GM12878 (cell line): ENCODE results near the gene ATF3. TPM values are rescaled to one million over a fixed set of nuclear protein-coding genes. Genes with fewer than 3 reads are reported as not detected.

Experiments
- ATAC-seq: fragments of 200-7000 bp; cut with Tn5 transposase; 3 replicates; pipeline ENCODE4 v1.9.1; 2020; ENCODE audit warnings: mild to moderate bottlenecking, moderate library complexity
- BruUV-seq: library from RNA; stranded (reverse); fragments of 400-500 nt; replicated peaks from 2 replicates; lab custom pipeline; 2021; lab: Mats Ljungman, UMichigan
- CTCF ChIA-PET: fragments of 300-600 bp; sonication (Branson Sonifier 250); formaldehyde crosslinking; extraction: SDS; loops from one replicate; lab custom pipeline; 2021; ENCODE audit warnings: inconsistent platforms; lab: Yijun Ruan, JAX
- POLR2A ChIA-PET: fragments of 350-600 bp; formaldehyde crosslinking; extraction: SDS; loops from one replicate; lab custom pipeline; 2021; ENCODE audit warnings: inconsistent platforms; lab: Charles Lee
- RAD21 ChIA-PET: fragments of 300-600 bp; sonication (Branson Sonifier 250); formaldehyde crosslinking; loops from one replicate; lab custom pipeline; 2023; ENCODE audit warnings: antibody characterized with exemption; ENCODE audit not compliant: unreplicated experiment; lab: Charles Lee
- SMC1A ChIA-PET: fragments of 300-600 bp; sonication (Branson Sonifier 250); formaldehyde crosslinking; loops from one replicate; lab custom pipeline; 2023; ENCODE audit not compliant: unreplicated experiment, uncharacterized antibody; lab: Charles Lee
- DNase-seq: peaks from one replicate; pipeline ENCODE4 v3.0.0-alpha.2; 2011; ENCODE audit warnings: low read depth, low spot score
- FAIRE-seq: peaks from 3 replicates; lab custom pipeline; 2011; peaks lifted over from hg19 to GRCh38; lab: Jason Lieb, UNC
- H2AFZ ChIP-seq: 2 replicates; pipeline ENCODE4 v1.6.0; 2011; ENCODE audit warnings: low read depth, low read length, control low read depth; ENCODE audit not compliant: control insufficient read depth
- H3K27ac ChIP-seq: 2 replicates; pipeline ENCODE4 v1.5.1; 2011; ENCODE audit warnings: control low read depth; ENCODE audit not compliant: control insufficient read depth, insufficient read depth
- H3K27me3 ChIP-seq, 2 experiments: replicated peaks in 1 of 2; 2 replicates each; pipeline versions ENCODE4 v1.6.0 to v1.6.1; 2011; ENCODE audit warnings: low read length in 1 of 2; ENCODE audit not compliant: control insufficient read depth in 2 of 2, insufficient read depth in 2 of 2
- H3K36me3 ChIP-seq, 2 experiments: 2 replicates each; pipeline ENCODE4 v1.5.1; 2011; ENCODE audit warnings: low read length in 1 of 2; ENCODE audit not compliant: control insufficient read depth in 2 of 2, insufficient read depth in 2 of 2
- H3K4me1 ChIP-seq: 2 replicates; pipeline ENCODE4 v1.6.1; 2011; ENCODE audit warnings: mild to moderate bottlenecking, low read length, moderate library complexity, mixed read lengths; ENCODE audit not compliant: control insufficient read depth, insufficient read depth
- H3K4me2 ChIP-seq: 2 replicates; pipeline ENCODE4 v1.6.0; 2011; ENCODE audit warnings: control low read depth; ENCODE audit not compliant: control insufficient read depth, insufficient read depth
- H3K4me3 ChIP-seq: fragments of 200-600 bp; sonication (generic); 2 replicates; pipeline ENCODE4 v1.5.1; 2016
- H3K79me2 ChIP-seq: 2 replicates; pipeline ENCODE4 v1.6.0; 2011; ENCODE audit warnings: low read length; ENCODE audit not compliant: control insufficient read depth, insufficient read depth
- H3K9ac ChIP-seq: 2 replicates; pipeline ENCODE4 v1.8.0; 2011; ENCODE audit warnings: low read length, control low read depth, mixed read lengths; ENCODE audit not compliant: control insufficient read depth, insufficient read depth
- H3K9me3 ChIP-seq: replicated peaks from 3 replicates; pipeline ENCODE4 v1.5.1; 2011; ENCODE audit warnings: mild to moderate bottlenecking, low read length; ENCODE audit not compliant: control insufficient read depth, insufficient read depth
- H4K20me1 ChIP-seq: 2 replicates; pipeline ENCODE4 v1.6.0; 2011; ENCODE audit not compliant: control insufficient read depth, insufficient read depth
- BACH1 ChIP-seq: fragments of 450-650 bp; IDR thresholded peaks from 2 replicates; pipeline ENCODE4 v1.6.1; 2017; ENCODE audit warnings: mild to moderate bottlenecking, borderline replicate concordance
- EGR1 ChIP-seq, 2 experiments: IDR thresholded peaks; 1 replicate in 1 of 2; 2 replicates in 1 of 2; pipeline ENCODE4 v1.6.1; 2011 to 2012; ENCODE audit warnings: low read depth in 2 of 2, low read length in 2 of 2, borderline replicate concordance in 1 of 2, mild to moderate bottlenecking in 1 of 2, moderate library complexity in 1 of 2
- EZH2 ChIP-seq: IDR thresholded peaks from 2 replicates; pipeline ENCODE4 v1.6.1; 2012; ENCODE audit warnings: low read depth, mild to moderate bottlenecking, control low read depth, inconsistent platforms, low read length, borderline replicate concordance; ENCODE audit not compliant: control insufficient read depth
- FOXK2 ChIP-seq: fragments of 450-650 bp; IDR thresholded peaks from 2 replicates; pipeline ENCODE4 v1.6.1; 2017; ENCODE audit warnings: mild to moderate bottlenecking, moderate library complexity
- GATAD2B ChIP-seq: fragments of 450-650 bp; conservative IDR thresholded peaks from 2 replicates; pipeline ENCODE4 v1.6.1; 2017; ENCODE audit warnings: low read depth, mild to moderate bottlenecking, moderate library complexity
- IKZF1 ChIP-seq: fragments of 450-650 bp; conservative IDR thresholded peaks from 2 replicates; pipeline ENCODE4 v1.6.1; 2017; ENCODE audit warnings: antibody characterized with exemption, mild to moderate bottlenecking
- MEF2B ChIP-seq: fragments of 450-650 bp; IDR thresholded peaks from 2 replicates; pipeline ENCODE4 v1.6.1; 2018; ENCODE audit warnings: mild to moderate bottlenecking, moderate library complexity; ENCODE audit not compliant: partially characterized antibody, poor library complexity, severe bottlenecking
- MXI1 ChIP-seq: fragments of 150-350 bp; IDR thresholded peaks from 2 replicates; pipeline ENCODE4 v1.6.1; 2011; ENCODE audit warnings: low read depth, mild to moderate bottlenecking, inconsistent platforms, low read length, improper control_type of control experiment
- NKRF ChIP-seq: fragments of 450-650 bp; conservative IDR thresholded peaks from 2 replicates; pipeline ENCODE4 v1.6.1; 2017; ENCODE audit warnings: mild to moderate bottlenecking, moderate library complexity
- PRDM15 ChIP-seq: fragments of 450-650 bp; formaldehyde crosslinking; IDR thresholded peaks from 2 replicates; pipeline ENCODE4 v1.4.0; 2020; ENCODE audit warnings: mild to moderate bottlenecking, moderate library complexity
- RB1 ChIP-seq: fragments of 450-650 bp; formaldehyde crosslinking; IDR thresholded peaks from 2 replicates; pipeline ENCODE4 v1.6.1; 2017; ENCODE audit warnings: mild to moderate bottlenecking, borderline replicate concordance
- RUNX3 ChIP-seq: IDR thresholded peaks from 2 replicates; pipeline ENCODE4 v1.6.1; 2012; ENCODE audit warnings: low read length, inconsistent platforms
- SP1 ChIP-seq: IDR thresholded peaks from one replicate; pipeline ENCODE4 v1.6.1; 2011; ENCODE audit warnings: low read depth, low read length
- SREBF1 ChIP-seq: IDR thresholded peaks from 2 replicates; pipeline ENCODE4 v1.6.1; 2012; ENCODE audit warnings: mild to moderate bottlenecking, low read length
- SUZ12 ChIP-seq: fragments of 200-600 bp; sonication (generic); IDR thresholded peaks from one replicate; pipeline ENCODE4 v1.6.1; 2018; ENCODE audit warnings: antibody characterized with exemption, mild to moderate bottlenecking; ENCODE audit not compliant: unreplicated experiment
- TAF1 ChIP-seq: IDR thresholded peaks from 2 replicates; pipeline ENCODE4 v1.6.1; 2011; ENCODE audit warnings: mild to moderate bottlenecking, low read depth, low read length, borderline replicate concordance
- YBX1 ChIP-seq: fragments of 450-650 bp; IDR thresholded peaks from 2 replicates; pipeline ENCODE4 v1.6.1; 2016; ENCODE audit warnings: antibody characterized with exemption
- WGBS: methylation state at CpG from one replicate; pipeline ENCODE4 v1.1.6; 2016; ENCODE audit warnings: low lambda C conversion rate; ENCODE audit not compliant: insufficient replicate concordance, insufficient coverage; ENCODE audit errors: missing lambda C conversion rate; 5-methylcytosine and 5-hydroxymethylcytosine counted together
- in situ Hi-C: fragments of 300-500 bp; cut with MboI; formaldehyde crosslinking; loops from 9 replicates; pipeline ENCODE4 v1.14.3; 2018; ENCODE audit warnings: mixed read lengths
- intact Hi-C: fragments of 100-400 bp; cut with micrococcal nuclease; formaldehyde crosslinking; loops from one replicate; pipeline ENCODE4 v1.14.2; 2022; ENCODE audit not compliant: unreplicated experiment
- polyA plus RNA-seq, 11 experiments: library from polyadenylated mRNA; depleted of rRNA in 4 of 11; unstranded in 6 of 11; stranded (reverse) in 5 of 11; fragments of >200 nt; fragmentation: Nextera tagmentation in 4 of 11; fragmentation: Illumina TruSeq in 1 of 11; extraction: Ambion mirVana in 4 of 11; extraction: Trizol in 1 of 11; gene quantifications; 1 replicate in 1 of 11; 2 replicates in 10 of 11; pipeline versions ENCODE4 v1.2.1 to v1.2.3, GENCODE V29; 2011 to 2016; ENCODE audit warnings: inconsistent platforms in 2 of 11, missing spikeins in 2 of 11, low read depth in 1 of 11
- total RNA-seq, 4 experiments: library from RNA; depleted of rRNA in 3 of 4; stranded (reverse); fragments of >200 nt in 3 of 4; fragmentation: Illumina TruSeq in 1 of 4; extraction: Trizol in 1 of 4; gene quantifications; 2 replicates each; pipeline versions ENCODE4 v1.2.1 to v1.2.3, GENCODE V29; 2013 to 2021

ATF3 gene
- total and polyA plus RNA-seq, 10 of the 15 experiments (the other 5 are each of a cell fraction or from before 2014, with no cell fraction given), result 3.0 to 13.9 (median 8.3) TPM

- peaks cover 0 to 6% of the 10 kb centered on the region in 2 experiments; a peak in 1 of 4 replicates for H3K27me3 ChIP-seq
- no peak for DNase-seq
- no peak; the same call in 1 of the 2 replicates for TF ChIP-seq GATAD2B
- peak; percentile 51 for TF ChIP-seq NKRF
- TF ChIP-seq YBX1, result no peak
- peak in 1 of 2 experiments; percentile 33; a peak in 1 of 3 replicates for TF ChIP-seq EGR1 (IDR thresholded peaks at IDR 0.05; ENCODE audit: borderline replicate concordance in 1 of 2, low read depth in 2 of 2, low read length in 2 of 2)
- 0 out of 2 replicates have a peak, but pooled peaks have one; percentile 49 for TF ChIP-seq RB1
- TF ChIP-seq MEF2B, result no peak
- TF ChIP-seq RUNX3, result no peak
- TF ChIP-seq BACH1, result peak; percentile 55; the same call in 1 of the 2 replicates
- TF ChIP-seq SP1, result no peak
- TF ChIP-seq FOXK2, result no peak
- peak; percentile 60 for TF ChIP-seq SUZ12
- TF ChIP-seq TAF1, result no peak
- TF ChIP-seq EZH2, result 0 out of 2 replicates have a peak, but pooled peaks have one; percentile 29
- TF ChIP-seq PRDM15 (CRISPR knock-in tag), result no peak
- no peak for TF ChIP-seq SREBF1
- TF ChIP-seq MXI1, result peak; percentile 56; the same call in 1 of the 2 replicates
- TF ChIP-seq IKZF1, result peak; percentile 64; the same call in 1 of the 2 replicates
Measured at GRCh38 chr1:212606395-212607205, 2.0 kb upstream of the ATF3 start.

More at GRCh38 chr1:212606395-212607205, 2.0 kb upstream of the ATF3 start:
- in situ Hi-C loops, result no loop called here
- H3K9me3 ChIP-seq, result no peaks in the 10 kb centered on the region
- H3K4me3 ChIP-seq, result peak overlapping the region; percentile 87
- intact Hi-C loops, result loop anchor here (2.0 to 10.0 kb wide), 2 partner anchors 94 to 258 kb away; no protein-coding TSS in a partner anchor
- peak overlapping the region; percentile 50; the same call in 1 of the 2 replicates for H3K27ac ChIP-seq
- no peaks in the 10 kb centered on the region for H3K36me3 ChIP-seq
- POLR2A ChIA-PET, result interaction anchor here (0.6 to 3.2 kb wide), 6 partner anchors 8 to 215 kb away, joined by 3 to 48 read pairs (median 6); no protein-coding TSS in a partner anchor
- peaks cover 14% of the 10 kb centered on the region for H3K4me1 ChIP-seq
- peak; percentile 54 for FAIRE-seq
- peaks cover 31% of the 10 kb centered on the region for H3K79me2 ChIP-seq
- RAD21 ChIA-PET, result interaction anchor here (1.0 to 3.0 kb wide), 6 partner anchors 10 to 130 kb away, joined by 3 to 30 read pairs (median 5); no protein-coding TSS in a partner anchor
- BruUV-seq, result no TSS peak
- no peaks in the 10 kb centered on the region for H4K20me1 ChIP-seq
- peak overlapping the region; percentile 60 for H2AFZ ChIP-seq
- peak overlapping the region; percentile 87 for H3K9ac ChIP-seq
- H3K4me2 ChIP-seq, result peak overlapping the region; percentile 99
- SMC1A ChIA-PET, result interaction anchor here (0.8 to 4.0 kb wide), 4 partner anchors 9 to 129 kb away, joined by 4 to 29 read pairs (median 9); no protein-coding TSS in a partner anchor
- CTCF ChIA-PET, result interaction anchor here (0.6 to 4.2 kb wide), 5 partner anchors 10 to 473 kb away, joined by 3 to 38 read pairs (median 4); no protein-coding TSS in a partner anchor
- peak; percentile 13 for ATAC-seq
- WGBS, result 9% methylated on average over 36 of the region's 49 CpGs
